Liver (tissue), 9 donors: Measurements from ENCODE around the gene PROKR1. TPM values are rescaled to one million over a fixed set of nuclear protein-coding genes. Genes with fewer than 3 reads are reported as not detected.

ENCODE experiments used
- DNase-seq: peaks from one replicate; pipeline ENCODE4 v3.0.0-alpha.2; 2017; ENCODE audit warnings: low spot score
- H3K27ac ChIP-seq, 2 donors: one replicate each; pipeline ENCODE4 v1.7.0; 2013; ENCODE audit warnings: inconsistent platforms in 2 of 2, low read length in 2 of 2, control low read depth in 1 of 2, low read depth in 1 of 2, mild to moderate bottlenecking in 1 of 2
- H3K27me3 ChIP-seq, 4 donors: one replicate each; pipeline versions ENCODE4 v1.6.1 to v1.7.0; 2013; ENCODE audit warnings: low read length in 3 of 4, inconsistent platforms in 1 of 4, mild to moderate bottlenecking in 1 of 4, moderate library complexity in 1 of 4; ENCODE audit not compliant: control insufficient read depth in 4 of 4, insufficient read depth in 4 of 4
- H3K36me3 ChIP-seq, 4 donors: one replicate each; pipeline versions ENCODE4 v1.6.1 to v1.7.0; 2013; ENCODE audit warnings: low read length in 3 of 4, mild to moderate bottlenecking in 3 of 4, low read depth in 1 of 4, moderate library complexity in 1 of 4; ENCODE audit not compliant: control insufficient read depth in 4 of 4, insufficient read depth in 3 of 4
- H3K4me1 ChIP-seq, 4 donors: one replicate each; pipeline versions ENCODE4 v1.6.1 to v1.7.0; 2013; ENCODE audit warnings: low read length in 3 of 4, mild to moderate bottlenecking in 3 of 4, moderate library complexity in 1 of 4; ENCODE audit not compliant: control insufficient read depth in 4 of 4, insufficient read depth in 4 of 4
- H3K4me3 ChIP-seq, 3 donors: one replicate each; pipeline versions ENCODE4 v1.6.1 to v1.7.0; 2013; ENCODE audit warnings: low read length in 3 of 3, control low read depth in 1 of 3, low read depth in 1 of 3, mild to moderate bottlenecking in 1 of 3
- H3K9ac ChIP-seq, 2 donors: one replicate each; pipeline ENCODE4 v1.7.0; 2013; ENCODE audit warnings: low read length in 2 of 2, mild to moderate bottlenecking in 2 of 2, moderate library complexity in 2 of 2, control low read depth in 1 of 2, low read depth in 1 of 2
- H3K9me3 ChIP-seq, 4 donors: one replicate each; pipeline versions ENCODE4 v1.6.1 to v1.7.0; 2013; ENCODE audit warnings: low read length in 3 of 4; ENCODE audit not compliant: control insufficient read depth in 4 of 4
- ATF3 ChIP-seq: IDR thresholded peaks from 2 replicates; pipeline ENCODE4 v1.6.1; 2016; ENCODE audit warnings: antibody characterized with exemption
- EGR1 ChIP-seq, 2 donors: IDR thresholded peaks; 2 replicates each; pipeline ENCODE4 v1.6.1; 2016 to 2018; ENCODE audit warnings: antibody characterized with exemption in 2 of 2, low read depth in 2 of 2
- FOXA1 ChIP-seq: IDR thresholded peaks from 2 replicates; pipeline ENCODE4 v1.6.1; 2016; ENCODE audit warnings: antibody characterized with exemption
- FOXA2 ChIP-seq: IDR thresholded peaks from 2 replicates; pipeline ENCODE4 v1.6.1; 2016; ENCODE audit warnings: antibody characterized with exemption
- GABPA ChIP-seq, 2 donors: IDR thresholded peaks in 1 of 2; conservative IDR thresholded peaks in 1 of 2; 2 replicates each; pipeline ENCODE4 v1.6.1; 2016; ENCODE audit warnings: antibody characterized with exemption in 2 of 2, mild to moderate bottlenecking in 1 of 2, moderate library complexity in 1 of 2
- HNF4A ChIP-seq, 2 donors: conservative IDR thresholded peaks; 2 replicates each; pipeline ENCODE4 v1.6.1; 2016; ENCODE audit warnings: antibody characterized with exemption in 2 of 2, mild to moderate bottlenecking in 2 of 2
- HNF4G ChIP-seq: IDR thresholded peaks from 2 replicates; pipeline ENCODE4 v1.6.1; 2016; ENCODE audit warnings: antibody characterized with exemption
- JUND ChIP-seq, 2 donors: IDR thresholded peaks; 2 replicates each; pipeline ENCODE4 v1.6.1; 2016; ENCODE audit warnings: antibody characterized with exemption in 2 of 2
- MAX ChIP-seq: IDR thresholded peaks from 2 replicates; pipeline ENCODE4 v1.6.1; 2016; ENCODE audit warnings: antibody characterized with exemption
- NR2F2 ChIP-seq: IDR thresholded peaks from 2 replicates; pipeline ENCODE4 v1.6.1; 2016; ENCODE audit warnings: antibody characterized with exemption
- RAD21 ChIP-seq, 2 donors: IDR thresholded peaks; 2 replicates each; pipeline ENCODE4 v1.6.1; 2016; ENCODE audit warnings: antibody characterized with exemption in 2 of 2, mild to moderate bottlenecking in 2 of 2
- REST ChIP-seq: IDR thresholded peaks from 2 replicates; pipeline ENCODE4 v1.6.1; 2016; ENCODE audit warnings: antibody characterized with exemption, mild to moderate bottlenecking
- RXRA ChIP-seq, 2 donors: IDR thresholded peaks; 2 replicates each; pipeline ENCODE4 v1.6.1; 2017 to 2018; ENCODE audit warnings: antibody characterized with exemption in 2 of 2, mild to moderate bottlenecking in 1 of 2
- SP1 ChIP-seq: IDR thresholded peaks from 2 replicates; pipeline ENCODE4 v1.6.1; 2018; ENCODE audit warnings: antibody characterized with exemption, mild to moderate bottlenecking
- TAF1 ChIP-seq: conservative IDR thresholded peaks from 2 replicates; pipeline ENCODE4 v1.6.1; 2016; ENCODE audit warnings: antibody characterized with exemption, mild to moderate bottlenecking
- YY1 ChIP-seq: IDR thresholded peaks from 2 replicates; pipeline ENCODE4 v1.6.1; 2016; ENCODE audit warnings: antibody characterized with exemption, mild to moderate bottlenecking
- ZBTB33 ChIP-seq: IDR thresholded peaks from 2 replicates; pipeline ENCODE4 v1.6.1; 2016; ENCODE audit warnings: antibody characterized with exemption
- WGBS: extraction: QIAGEN DNeasy Blood & Tissue Kit; methylation state at CpG from one replicate; pipeline ENCODE4 v1.1.7; 2013; 5-methylcytosine and 5-hydroxymethylcytosine counted together
- polyA plus RNA-seq, 2 donors: library from polyadenylated mRNA; stranded (reverse) in 1 of 2; unstranded in 1 of 2; fragments of 200-250 nt in 1 of 2; fragments of >200 nt in 1 of 2; fragmentation: Nextera tagmentation in 1 of 2; extraction: Ambion mirVana in 1 of 2; gene quantifications; one replicate each; pipeline versions ENCODE4 v1.2.1 to v1.2.3, GENCODE V29; 2013 to 2015
- total RNA-seq, 2 donors: library from RNA; depleted of rRNA; stranded (reverse); fragments of >200 nt; gene quantifications; one replicate each; pipeline ENCODE4 v1.2.3, GENCODE V29; 2014
- TF ChIP-seq, protein P1 (sequence below): fragments of 150-350 bp; IDR thresholded peaks from 2 replicates; pipeline ENCODE4 v1.5.1; 2017; ENCODE audit warnings: improper control_type of control experiment, low read depth, low read length; ENCODE audit not compliant: missing input control
- donor health status: healthy.
- donor health status: healthy.
- donor health status: healthy.
- donor health status: healthy.
- donor health status: healthy.

Gene PROKR1
- total and polyA plus RNA-seq, 4 donors = 0.02 to 0.05 TPM; not detected in 2

DNA sequence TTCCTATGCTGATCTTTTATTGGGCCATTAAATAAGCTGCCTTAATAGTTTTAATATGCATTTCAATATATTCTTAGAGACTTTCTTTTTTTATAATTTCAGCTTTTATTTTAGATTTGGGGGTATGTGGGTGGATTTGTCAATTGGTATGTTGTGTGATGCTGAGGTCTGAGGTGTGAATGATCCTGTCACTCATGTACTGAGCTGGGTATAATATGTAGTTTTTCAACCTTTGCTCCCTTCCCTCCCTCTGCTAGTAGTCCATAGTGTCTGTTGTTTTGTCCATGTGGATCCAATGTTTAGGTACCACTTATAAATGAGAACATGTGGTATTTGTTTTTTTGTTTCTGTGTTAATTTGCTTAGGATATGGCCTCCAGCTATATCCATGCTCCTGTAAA, 35.5 kb upstream of the PROKR1 start:
- Histone ChIP-seq H3K36me3 (no peaks in the 10 kb centered on the region), H3K27me3 (no peaks in the 10 kb centered on the region), H3K27ac (no peak overlapping the region), H3K4me1 (no peaks in the 10 kb centered on the region), H3K9me3 (peaks cover 0 to 4% (median 0%) of the 10 kb centered on the region in 4 donors), H3K4me3 (no peak overlapping the region), H3K9ac (no peak overlapping the region)
- no peak for DNase-seq
- no peak for TF ChIP-seq NR2F2
- TF ChIP-seq SP1 = no peak
- no peak for TF ChIP-seq JUND (IDR thresholded peaks at IDR 0.05)
- TF ChIP-seq TAF1 = no peak
- no peak for TF ChIP-seq GABPA (IDR thresholded peaks at IDR 0.05 in 1 of 2, conservative IDR thresholded peaks at IDR 0.05 in 1 of 2)
- TF ChIP-seq RAD21 (IDR thresholded peaks at IDR 0.05) = no peak
- TF ChIP-seq REST = no peak
- no peak for TF ChIP-seq RXRA (IDR thresholded peaks at IDR 0.05)
- no peak for TF ChIP-seq YY1
- TF ChIP-seq HNF4A (conservative IDR thresholded peaks at IDR 0.05) = no peak
- no peak for TF ChIP-seq EGR1 (IDR thresholded peaks at IDR 0.05; ENCODE audit: low read depth in 2 of 2)
- no peak for TF ChIP-seq MAX
- no peak for TF ChIP-seq HNF4G

GRCh38 chr2:68612765-68613519, 30.4 kb upstream of the PROKR1 start:
- no peak for DNase-seq
- Histone ChIP-seq H3K9me3 (peaks cover 0 to 4% (median 0%) of the 10 kb centered on the region in 4 donors), H3K9ac (no peak overlapping the region), H3K4me1 (no peaks in the 10 kb centered on the region), H3K4me3 (no peak overlapping the region), H3K27me3 (no peaks in the 10 kb centered on the region), H3K36me3 (no peaks in the 10 kb centered on the region), H3K27ac (no peak overlapping the region)
- WGBS = 88% methylated on average over 5 of the region's 5 CpGs
- no peak for TF ChIP-seq ATF3
- no peak for TF ChIP-seq RAD21 (IDR thresholded peaks at IDR 0.05)
- no peak for TF ChIP-seq HNF4A (conservative IDR thresholded peaks at IDR 0.05)
- TF ChIP-seq JUND (IDR thresholded peaks at IDR 0.05) = no peak
- no peak for TF ChIP-seq YY1
- TF ChIP-seq ZBTB33 = no peak
- TF ChIP-seq FOXA1 = no peak
- TF ChIP-seq HNF4G = no peak
- no peak for TF ChIP-seq RXRA (IDR thresholded peaks at IDR 0.05)
- TF ChIP-seq FOXA2 = no peak
- no peak for TF ChIP-seq REST
- TF ChIP-seq, protein P1, sequence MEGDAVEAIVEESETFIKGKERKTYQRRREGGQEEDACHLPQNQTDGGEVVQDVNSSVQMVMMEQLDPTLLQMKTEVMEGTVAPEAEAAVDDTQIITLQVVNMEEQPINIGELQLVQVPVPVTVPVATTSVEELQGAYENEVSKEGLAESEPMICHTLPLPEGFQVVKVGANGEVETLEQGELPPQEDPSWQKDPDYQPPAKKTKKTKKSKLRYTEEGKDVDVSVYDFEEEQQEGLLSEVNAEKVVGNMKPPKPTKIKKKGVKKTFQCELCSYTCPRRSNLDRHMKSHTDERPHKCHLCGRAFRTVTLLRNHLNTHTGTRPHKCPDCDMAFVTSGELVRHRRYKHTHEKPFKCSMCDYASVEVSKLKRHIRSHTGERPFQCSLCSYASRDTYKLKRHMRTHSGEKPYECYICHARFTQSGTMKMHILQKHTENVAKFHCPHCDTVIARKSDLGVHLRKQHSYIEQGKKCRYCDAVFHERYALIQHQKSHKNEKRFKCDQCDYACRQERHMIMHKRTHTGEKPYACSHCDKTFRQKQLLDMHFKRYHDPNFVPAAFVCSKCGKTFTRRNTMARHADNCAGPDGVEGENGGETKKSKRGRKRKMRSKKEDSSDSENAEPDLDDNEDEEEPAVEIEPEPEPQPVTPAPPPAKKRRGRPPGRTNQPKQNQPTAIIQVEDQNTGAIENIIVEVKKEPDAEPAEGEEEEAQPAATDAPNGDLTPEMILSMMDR = no peak
- TF ChIP-seq EGR1 (IDR thresholded peaks at IDR 0.05; ENCODE audit: low read depth in 2 of 2) = no peak
- TF ChIP-seq NR2F2 = no peak
- no peak for TF ChIP-seq TAF1
